Fibroblast of skin of right quadriceps (primary cell): ENCODE results near the gene TMEM88.
A peak's percentile ranks its signal among the peaks of the same experiment; 100 is the strongest.

Experiments
- DNase-seq: peaks from one replicate; pipeline ENCODE4 v3.0.0-alpha.2; 2013

The TMEM88 gene

GRCh38 chr17:7845359-7846062 lies 9.4 kb upstream of the TMEM88 start:
- DNase-seq, result no peak

- no peak for DNase-seq
Measured at GRCh38 chr17:7846063-7846735, 8.7 kb upstream of the TMEM88 start.

GRCh38 chr17:7846765-7847661 lies 7.9 kb upstream of the TMEM88 start:
- DNase-seq, result no peak

- no peak for DNase-seq
Measured at GRCh38 chr17:7848131-7848579, 6.7 kb upstream of the TMEM88 start.

GRCh38 chr17:7848739-7849129 lies 6.1 kb upstream of the TMEM88 start:
- no peak for DNase-seq

- DNase-seq, result no peak
Measured at GRCh38 chr17:7849130-7849750, 5.6 kb upstream of the TMEM88 start.

GRCh38 chr17:7849751-7850504 lies 4.9 kb upstream of the TMEM88 start:
- DNase-seq, result no peak

GRCh38 chr17:7850701-7851437 lies 4.0 kb upstream of the TMEM88 start:
- no peak for DNase-seq

GRCh38 chr17:7851438-7852261 lies 3.2 kb upstream of the TMEM88 start:
- peak; percentile 80 for DNase-seq

GRCh38 chr17:7852262-7852670 lies 2.6 kb upstream of the TMEM88 start:
- no peak for DNase-seq

GRCh38 chr17:7852919-7853690 lies 1.8 kb upstream of the TMEM88 start:
- no peak for DNase-seq

- DNase-seq, result no peak
Measured at GRCh38 chr17:7853691-7854038, 1.2 kb upstream of the TMEM88 start.

GRCh38 chr17:7854078-7854777 lies 638 bp upstream of the TMEM88 start:
- DNase-seq, result no peak

- no peak for DNase-seq
Measured at GRCh38 chr17:7855660-7856010, 769 bp downstream of the TMEM88 start.

GRCh38 chr17:7856011-7856810 lies 1.3 kb downstream of the TMEM88 start:
- peak; percentile 45 for DNase-seq

- DNase-seq, result peak; percentile 100
Measured at GRCh38 chr17:7856811-7857712, 2.2 kb downstream of the TMEM88 start, which contains the start of gene NAA38. TSS of gene NAA38 (minus strand) at chr17:7857559. CDS start at chr17:7857463, 96 bp downstream.
